ENCODE data around the gene CLEC1A. TPM values are rescaled to one million over a fixed set of nuclear protein-coding genes. Genes with fewer than 3 reads are reported as not detected.

The CLEC1A gene
- total and polyA plus RNA-seq, 12 donors, result 1.4 to 5.6 (median 3.3) TPM

DNA sequence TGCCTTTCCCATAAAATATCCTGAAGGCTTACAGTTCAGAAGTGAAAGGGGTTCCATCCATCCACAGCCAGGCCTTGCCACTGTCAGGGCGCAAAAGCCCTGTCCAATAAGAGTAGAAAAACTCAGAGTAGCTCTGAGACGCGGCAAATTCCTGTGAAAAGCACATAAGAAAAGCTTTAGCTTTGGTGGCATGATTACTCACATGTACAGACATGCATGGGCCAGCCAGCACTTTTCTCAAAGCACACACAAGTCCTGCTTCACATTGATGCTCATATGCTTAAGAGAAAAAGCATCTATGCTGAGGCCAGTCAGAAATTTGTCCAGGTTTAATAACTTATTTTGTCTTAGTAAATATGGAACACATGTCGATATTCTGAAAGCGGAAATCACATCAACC is 25.5 kb downstream of the CLEC1A start:
- intact Hi-C loops (cut with DNase I), result no loop called here
- DNase-seq, result no peak
- Histone ChIP-seq H3K4me1 (replicated peaks in 1 of 2) (peaks cover 0 to 4% of the 10 kb centered on the region in 2 donors), H3K4me3 (no peak overlapping the region), H3K36me3 (replicated peaks in 1 of 2) (no peaks in the 10 kb centered on the region), H3K9me3 (replicated peaks in 1 of 3) (no peaks in the 10 kb centered on the region), H3K27ac (no peak overlapping the region), H3K27me3 (no peaks in the 10 kb centered on the region)
- 85 to 92% (median 88%) methylated on average over 5 of the region's 5 CpGs for WGBS, 4 donors
- TF ChIP-seq, protein P1, sequence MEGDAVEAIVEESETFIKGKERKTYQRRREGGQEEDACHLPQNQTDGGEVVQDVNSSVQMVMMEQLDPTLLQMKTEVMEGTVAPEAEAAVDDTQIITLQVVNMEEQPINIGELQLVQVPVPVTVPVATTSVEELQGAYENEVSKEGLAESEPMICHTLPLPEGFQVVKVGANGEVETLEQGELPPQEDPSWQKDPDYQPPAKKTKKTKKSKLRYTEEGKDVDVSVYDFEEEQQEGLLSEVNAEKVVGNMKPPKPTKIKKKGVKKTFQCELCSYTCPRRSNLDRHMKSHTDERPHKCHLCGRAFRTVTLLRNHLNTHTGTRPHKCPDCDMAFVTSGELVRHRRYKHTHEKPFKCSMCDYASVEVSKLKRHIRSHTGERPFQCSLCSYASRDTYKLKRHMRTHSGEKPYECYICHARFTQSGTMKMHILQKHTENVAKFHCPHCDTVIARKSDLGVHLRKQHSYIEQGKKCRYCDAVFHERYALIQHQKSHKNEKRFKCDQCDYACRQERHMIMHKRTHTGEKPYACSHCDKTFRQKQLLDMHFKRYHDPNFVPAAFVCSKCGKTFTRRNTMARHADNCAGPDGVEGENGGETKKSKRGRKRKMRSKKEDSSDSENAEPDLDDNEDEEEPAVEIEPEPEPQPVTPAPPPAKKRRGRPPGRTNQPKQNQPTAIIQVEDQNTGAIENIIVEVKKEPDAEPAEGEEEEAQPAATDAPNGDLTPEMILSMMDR (IDR thresholded peaks at IDR 0.05), result no peak
- TF ChIP-seq POLR2A (IDR thresholded peaks at IDR 0.05), result no peak

DNA sequence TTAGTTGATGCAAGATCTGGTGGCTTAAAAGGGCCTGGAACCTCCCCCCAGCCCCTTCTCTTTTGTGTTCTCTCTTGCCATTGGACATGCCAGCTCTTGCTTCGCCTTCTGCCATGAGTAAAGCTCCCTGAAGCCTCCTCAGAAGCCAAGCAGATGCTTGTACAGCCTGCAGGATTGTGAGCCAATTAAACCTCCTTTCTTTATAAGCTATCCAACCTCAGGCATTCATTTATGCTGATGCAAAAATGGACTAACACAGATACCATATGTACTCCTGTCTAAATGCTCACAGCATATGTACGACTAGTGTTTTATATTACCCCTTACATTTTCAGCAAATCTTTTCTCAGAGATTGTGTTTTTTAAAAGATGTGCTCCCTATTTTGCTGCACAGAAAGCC is 26.7 kb downstream of the CLEC1A start:
- no peak overlapping the region for H3K4me3 ChIP-seq
- no peaks in the 10 kb centered on the region for H3K36me3 ChIP-seq (replicated peaks in 1 of 2)
- 78 to 93% (median 89%) methylated on average over 2 of the region's 2 CpGs for WGBS, 4 donors
- no peak for DNase-seq
- TF ChIP-seq, protein P1 (IDR thresholded peaks at IDR 0.05), result no peak
- TF ChIP-seq POLR2A (IDR thresholded peaks at IDR 0.05), result no peak
- intact Hi-C loops (cut with DNase I), result no loop called here
- H3K4me1 ChIP-seq (replicated peaks in 1 of 2), result peaks cover 0 to 4% of the 10 kb centered on the region in 2 donors
- H3K9me3 ChIP-seq (replicated peaks in 1 of 3), result no peaks in the 10 kb centered on the region
- H3K27ac ChIP-seq, result no peak overlapping the region
- H3K27me3 ChIP-seq, result no peaks in the 10 kb centered on the region

DNA sequence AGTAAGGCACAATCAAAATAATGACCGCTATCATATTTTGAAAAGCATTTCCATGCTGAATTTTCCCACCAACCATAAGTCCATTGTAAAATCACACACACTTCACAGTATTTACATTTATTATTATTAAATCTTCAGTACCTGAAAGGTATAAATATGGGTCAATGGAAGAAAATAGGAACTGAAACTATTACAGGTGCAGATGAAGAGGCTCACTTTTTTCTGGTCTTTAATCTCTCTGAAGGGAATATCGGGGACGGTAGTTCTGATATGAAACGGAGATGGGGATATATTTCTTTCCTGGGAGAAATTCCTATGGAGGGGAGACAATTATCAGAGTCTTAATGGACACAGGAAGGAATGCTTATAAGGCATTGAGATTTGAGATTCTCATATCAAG is 28.4 kb downstream of the CLEC1A start:
- Histone ChIP-seq H3K36me3 (replicated peaks in 1 of 2) (no peaks in the 10 kb centered on the region), H3K4me3 (no peak overlapping the region), H3K9me3 (replicated peaks in 1 of 3) (no peaks in the 10 kb centered on the region), H3K27ac (no peak overlapping the region), H3K4me1 (replicated peaks in 1 of 2) (peaks cover 0 to 4% of the 10 kb centered on the region in 2 donors), H3K27me3 (no peaks in the 10 kb centered on the region)
- intact Hi-C loops (cut with DNase I), result no loop called here
- no peak for TF ChIP-seq POLR2A (IDR thresholded peaks at IDR 0.05)
- TF ChIP-seq, protein P1 (IDR thresholded peaks at IDR 0.05), result no peak
- no peak for DNase-seq
- 86 to 89% (median 87%) methylated on average over 4 of the region's 4 CpGs for WGBS, 4 donors

DNA sequence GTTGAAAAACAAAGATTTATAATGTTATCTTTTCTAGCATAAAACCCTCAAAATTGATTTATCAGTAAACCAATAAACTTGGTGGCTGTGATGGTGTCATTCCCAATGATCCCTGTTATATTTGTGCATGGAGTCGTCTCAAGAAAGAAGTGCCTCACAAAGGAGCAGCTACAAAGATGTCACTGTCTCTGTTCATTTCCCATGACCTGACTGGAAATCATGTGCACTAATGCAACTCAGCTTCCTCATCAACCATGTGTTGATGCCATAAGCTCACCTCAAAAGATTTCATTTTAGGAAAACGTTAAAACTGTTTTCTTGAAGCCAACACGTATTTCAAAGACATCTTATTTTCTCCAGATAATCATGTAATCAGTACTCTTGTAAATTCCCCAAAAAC is 28.8 kb downstream of the CLEC1A start:
- TF ChIP-seq, protein P1 (IDR thresholded peaks at IDR 0.05), result no peak
- TF ChIP-seq POLR2A (IDR thresholded peaks at IDR 0.05), result no peak
- WGBS, 4 donors, result 11 to 18% (median 14%) methylated on average over 3 of the region's 3 CpGs

More for the DNA sequence above, 28.8 kb downstream of the CLEC1A start:
- Histone ChIP-seq H3K4me3 (no peak overlapping the region), H3K27ac (peak overlapping the region in 1 of 5 donors; percentile 73), H3K27me3 (no peaks in the 10 kb centered on the region), H3K9me3 (replicated peaks in 1 of 3) (no peaks in the 10 kb centered on the region), H3K4me1 (replicated peaks in 1 of 2) (peaks cover 0 to 4% of the 10 kb centered on the region in 2 donors), H3K36me3 (replicated peaks in 1 of 2) (no peaks in the 10 kb centered on the region)
- intact Hi-C loops (cut with DNase I), result no loop called here
- DNase-seq, result no peak

All from adrenal gland (tissue), 12 donors.